WTC11 (cell line): Measurements from ENCODE around the gene ATP5MC3.

ENCODE experiments used
- CTCF ChIP-seq: fragments of 200-600 bp; IDR thresholded peaks from 2 replicates; pipeline ENCODE4 v1.8.0; 2022; ENCODE audit warnings: antibody characterized with exemption
- ELF4 ChIP-seq: sonication (generic); formaldehyde crosslinking; IDR thresholded peaks from 2 replicates; pipeline ENCODE4 v1.8.1; 2022; ENCODE audit warnings: low read depth, mild to moderate bottlenecking, moderate library complexity, missing genetic modification reagents
- GTF2I ChIP-seq: fragments of 250-450 bp; sonication (Bioruptor Pico); conservative IDR thresholded peaks from 2 replicates; pipeline ENCODE4 v1.4.0; 2021; ENCODE audit warnings: mild to moderate bottlenecking
- MLX ChIP-seq: sonication (generic); formaldehyde crosslinking; IDR thresholded peaks from 2 replicates; pipeline ENCODE4 v1.8.1; 2023; ENCODE audit warnings: mild to moderate bottlenecking, missing genetic modification reagents, moderate library complexity
- SMAD3 ChIP-seq: sonication (generic); formaldehyde crosslinking; IDR thresholded peaks from 2 replicates; pipeline ENCODE4 v1.8.0; 2022; ENCODE audit warnings: missing genetic modification reagents, mild to moderate bottlenecking, borderline replicate concordance
- TF ChIP-seq, protein P1 (sequence below): sonication (generic); formaldehyde crosslinking; IDR thresholded peaks from 2 replicates; pipeline ENCODE4 v1.8.1; 2023; ENCODE audit warnings: mild to moderate bottlenecking, missing genetic modification reagents, moderate library complexity

GRCh38 chr2:175181104-175181876, at the start of gene ATP5MC3:
- TF ChIP-seq MLX (no peak), ELF4 (CRISPR knock-in tag) (no peak), SMAD3 (CRISPR knock-in tag) (no peak; the same call in 1 of the 2 replicates), CTCF (no peak), GTF2I (CRISPR knock-in tag) (no peak)
- TF ChIP-seq, protein P1, sequence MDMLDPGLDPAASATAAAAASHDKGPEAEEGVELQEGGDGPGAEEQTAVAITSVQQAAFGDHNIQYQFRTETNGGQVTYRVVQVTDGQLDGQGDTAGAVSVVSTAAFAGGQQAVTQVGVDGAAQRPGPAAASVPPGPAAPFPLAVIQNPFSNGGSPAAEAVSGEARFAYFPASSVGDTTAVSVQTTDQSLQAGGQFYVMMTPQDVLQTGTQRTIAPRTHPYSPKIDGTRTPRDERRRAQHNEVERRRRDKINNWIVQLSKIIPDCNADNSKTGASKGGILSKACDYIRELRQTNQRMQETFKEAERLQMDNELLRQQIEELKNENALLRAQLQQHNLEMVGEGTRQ (CRISPR knock-in tag): no peak
